Amniotic epithelial cell (primary cell): ENCODE data around the gene POLRMT.
"Not testable (repeated sequence)": the region's sequence is repeated elsewhere in the genome, so short reads cannot be mapped to it uniquely, and the experiment has no call there.

Experiments
- DNase-seq: peaks from one replicate; pipeline ENCODE4 v3.0.0-alpha.2; 2010; ENCODE audit warnings: low read depth

Gene POLRMT

GRCh38 chr19:611481-611868 is 21.9 kb downstream of the POLRMT start:
- DNase-seq, result peak; percentile 98

- peak; percentile 93 for DNase-seq
Observed at GRCh38 chr19:610801-611480, 22.4 kb downstream of the POLRMT start.

- peak; percentile 17 for DNase-seq
Observed at GRCh38 chr19:610071-610800, 23.1 kb downstream of the POLRMT start.

GRCh38 chr19:609004-609346 is 24.4 kb downstream of the POLRMT start:
- DNase-seq, result no peak

- DNase-seq, result no peak
Observed at GRCh38 chr19:608155-609003, 25.0 kb downstream of the POLRMT start.

- DNase-seq, result no peak
Observed at GRCh38 chr19:607301-608154, 25.8 kb downstream of the POLRMT start.

GRCh38 chr19:605061-605971 is 28.0 kb downstream of the POLRMT start:
- DNase-seq, result not testable (repeated sequence)

- no peak for DNase-seq
Observed at GRCh38 chr19:604355-604754, 29.0 kb downstream of the POLRMT start.

- DNase-seq, result not testable (repeated sequence)
Observed at GRCh38 chr19:603779-604178, 29.6 kb downstream of the POLRMT start.

- DNase-seq, result not testable (repeated sequence)
Observed at GRCh38 chr19:603302-603639, 30.1 kb downstream of the POLRMT start.

GRCh38 chr19:602391-603301 is 30.7 kb downstream of the POLRMT start:
- DNase-seq, result no peak

GRCh38 chr19:601790-602189 is 31.5 kb downstream of the POLRMT start:
- DNase-seq, result no peak

GRCh38 chr19:601310-601709 is 32.0 kb downstream of the POLRMT start:
- no peak for DNase-seq

GRCh38 chr19:597406-598315 is 35.7 kb downstream of the POLRMT start:
- DNase-seq, result no peak

- no peak for DNase-seq
Observed at GRCh38 chr19:596263-596655, 37.1 kb downstream of the POLRMT start.

- DNase-seq, result no peak
Observed at GRCh38 chr19:595326-596262, 37.7 kb downstream of the POLRMT start.

- no peak for DNase-seq
Observed at GRCh38 chr19:594265-594870, 39.0 kb downstream of the POLRMT start.
